GM12873 (cell line): ENCODE data around the gene FOXN3.

Experiments used
- TF ChIP-seq, protein P1 (sequence below): IDR thresholded peaks from 2 replicates; pipeline ENCODE4 v1.5.1; 2012; ENCODE audit warnings: low read depth, mild to moderate bottlenecking, moderate library complexity, low read length, control low read depth; ENCODE audit not compliant: insufficient read depth; ENCODE audit errors: missing control alignments

Gene FOXN3

DNA sequence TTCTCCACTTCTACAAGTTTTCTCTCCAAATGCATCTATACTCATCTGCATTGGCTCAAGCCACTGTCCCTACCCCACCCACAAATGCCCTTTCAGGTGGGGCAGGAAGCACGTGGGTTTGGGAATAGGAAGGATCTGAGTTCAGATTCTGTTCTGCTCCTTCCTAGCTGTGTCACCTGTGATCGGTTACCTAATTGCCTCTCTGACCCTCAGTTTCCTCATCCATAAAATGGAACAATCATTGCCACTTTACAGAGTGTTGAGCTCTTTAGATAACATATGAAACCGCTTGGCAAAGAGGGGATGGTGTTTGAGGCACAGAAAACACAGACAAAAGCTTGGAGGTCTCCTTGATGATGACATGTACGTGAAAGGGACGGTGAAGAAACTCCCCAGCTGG lies 34.5 kb downstream of the FOXN3 start:
- TF ChIP-seq, protein P1, sequence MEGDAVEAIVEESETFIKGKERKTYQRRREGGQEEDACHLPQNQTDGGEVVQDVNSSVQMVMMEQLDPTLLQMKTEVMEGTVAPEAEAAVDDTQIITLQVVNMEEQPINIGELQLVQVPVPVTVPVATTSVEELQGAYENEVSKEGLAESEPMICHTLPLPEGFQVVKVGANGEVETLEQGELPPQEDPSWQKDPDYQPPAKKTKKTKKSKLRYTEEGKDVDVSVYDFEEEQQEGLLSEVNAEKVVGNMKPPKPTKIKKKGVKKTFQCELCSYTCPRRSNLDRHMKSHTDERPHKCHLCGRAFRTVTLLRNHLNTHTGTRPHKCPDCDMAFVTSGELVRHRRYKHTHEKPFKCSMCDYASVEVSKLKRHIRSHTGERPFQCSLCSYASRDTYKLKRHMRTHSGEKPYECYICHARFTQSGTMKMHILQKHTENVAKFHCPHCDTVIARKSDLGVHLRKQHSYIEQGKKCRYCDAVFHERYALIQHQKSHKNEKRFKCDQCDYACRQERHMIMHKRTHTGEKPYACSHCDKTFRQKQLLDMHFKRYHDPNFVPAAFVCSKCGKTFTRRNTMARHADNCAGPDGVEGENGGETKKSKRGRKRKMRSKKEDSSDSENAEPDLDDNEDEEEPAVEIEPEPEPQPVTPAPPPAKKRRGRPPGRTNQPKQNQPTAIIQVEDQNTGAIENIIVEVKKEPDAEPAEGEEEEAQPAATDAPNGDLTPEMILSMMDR: no peak

DNA sequence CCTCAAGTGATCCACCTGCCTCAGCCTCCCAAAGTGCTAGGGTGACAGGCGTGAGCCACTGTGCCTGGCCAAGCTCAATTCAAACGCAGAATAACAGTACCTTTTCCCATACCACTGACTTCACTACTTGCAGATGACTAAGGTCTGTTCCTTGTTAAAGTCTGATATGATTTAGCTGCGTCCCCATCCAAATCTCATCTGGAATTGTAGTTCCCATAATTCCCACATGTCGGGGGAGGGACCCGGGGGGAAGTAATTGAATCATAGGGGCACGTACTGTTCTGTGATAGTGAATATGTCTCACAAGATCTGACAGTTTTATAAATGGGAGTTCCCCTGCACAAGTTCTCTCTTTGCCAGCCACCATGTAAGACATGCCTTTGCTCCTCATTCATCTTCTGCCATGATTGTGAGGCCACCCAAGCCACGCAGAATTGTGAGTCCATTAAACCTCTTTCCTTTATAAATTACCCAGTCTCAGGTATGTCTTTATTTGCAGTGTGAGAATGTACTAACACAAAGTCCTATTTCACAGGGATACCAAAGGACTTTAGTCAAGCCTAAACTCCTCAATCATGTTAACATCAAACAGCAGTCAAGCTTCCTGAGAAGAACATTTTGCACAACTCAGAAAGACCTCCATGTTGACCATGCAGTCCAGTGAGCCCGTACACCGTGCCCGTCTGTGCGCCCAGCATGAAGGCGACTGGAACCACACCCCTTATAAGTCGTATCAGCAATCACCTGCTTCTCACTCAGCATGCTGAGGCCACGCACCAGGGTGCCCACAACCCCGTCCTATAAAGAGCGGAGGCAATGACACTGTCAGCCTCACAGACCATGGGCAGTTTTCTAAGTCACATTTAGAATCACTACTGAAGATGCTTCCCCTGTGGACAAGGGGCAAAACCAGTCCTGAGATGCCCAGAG lies 36.9 kb downstream of the FOXN3 start:
- TF ChIP-seq, protein P1: no peak

DNA sequence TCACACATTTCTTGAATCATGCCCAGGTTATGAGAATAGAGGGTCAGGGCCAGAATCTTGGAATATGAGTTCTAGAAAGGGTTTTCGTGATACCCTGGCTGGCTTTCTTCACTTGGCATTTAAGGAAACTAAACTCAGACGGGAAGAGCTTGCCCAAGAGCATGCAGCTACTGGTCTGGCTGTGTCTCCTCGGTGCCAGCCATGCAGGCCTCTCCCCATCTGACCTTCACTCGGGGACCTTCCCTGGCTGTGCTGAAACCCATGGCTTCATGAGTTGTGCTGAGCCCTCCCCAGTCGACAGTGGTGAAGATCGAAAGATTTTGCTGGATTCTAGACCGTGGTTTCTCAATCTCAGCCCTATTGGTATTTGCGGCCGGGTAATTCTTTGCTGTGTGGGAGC lies 38.0 kb downstream of the FOXN3 start:
- TF ChIP-seq, protein P1: no peak

DNA sequence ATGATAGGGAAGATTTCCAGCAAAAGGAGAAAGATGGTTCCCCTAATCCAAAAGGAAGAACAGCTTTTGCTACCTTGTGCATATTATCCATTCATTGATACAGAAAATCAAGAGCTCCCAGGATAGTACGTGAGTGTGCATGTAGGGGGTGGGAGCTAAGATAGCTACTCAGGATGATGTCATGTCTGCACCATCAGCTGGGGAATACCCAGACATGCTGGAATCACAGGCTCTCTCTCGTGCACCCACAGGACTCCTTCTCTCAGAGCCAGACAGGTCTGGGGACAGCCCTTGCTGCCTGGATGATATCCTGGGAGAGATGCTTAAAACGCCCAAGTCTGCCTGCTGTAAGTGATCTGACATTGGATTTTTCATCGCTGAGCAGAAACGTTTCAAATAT lies 38.9 kb downstream of the FOXN3 start:
- TF ChIP-seq, protein P1: no peak

DNA sequence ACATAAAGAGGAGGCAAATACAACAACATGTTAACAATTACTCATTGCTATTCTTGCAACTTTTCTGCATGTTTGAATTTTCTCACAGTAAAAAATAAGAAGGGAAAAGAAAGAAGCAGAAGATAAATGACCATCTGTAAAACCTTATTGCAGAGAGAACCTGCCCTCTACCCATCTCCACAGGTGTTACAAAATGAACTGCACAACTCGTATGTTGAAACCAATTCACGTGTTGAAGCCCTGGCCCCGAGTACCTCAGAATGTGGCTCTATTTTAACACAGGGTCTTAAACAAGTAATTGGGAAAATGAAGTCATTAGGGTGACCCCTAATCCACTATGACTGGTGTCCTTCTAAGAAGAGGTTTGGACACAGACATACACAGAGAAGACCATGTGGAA lies 39.5 kb downstream of the FOXN3 start:
- TF ChIP-seq, protein P1: no peak

DNA sequence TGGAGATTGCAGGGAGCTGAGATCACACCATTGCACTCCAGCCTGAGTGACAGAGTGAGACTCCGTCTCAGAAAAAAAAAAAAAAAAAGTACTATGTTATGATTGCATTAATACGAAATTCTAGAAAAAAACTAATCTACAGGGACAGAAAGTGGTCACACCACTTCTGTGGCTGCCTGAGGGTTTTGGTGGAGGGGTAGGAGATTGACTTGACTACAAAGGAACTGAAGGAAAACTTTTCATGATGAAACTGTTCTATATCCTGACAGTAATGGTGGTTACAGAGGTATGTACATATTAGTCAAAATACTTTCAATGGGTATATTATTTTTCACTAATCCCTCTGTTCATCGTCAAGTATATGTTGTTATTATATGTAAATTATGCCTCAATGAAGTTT lies 42.1 kb downstream of the FOXN3 start:
- TF ChIP-seq, protein P1: no peak

DNA sequence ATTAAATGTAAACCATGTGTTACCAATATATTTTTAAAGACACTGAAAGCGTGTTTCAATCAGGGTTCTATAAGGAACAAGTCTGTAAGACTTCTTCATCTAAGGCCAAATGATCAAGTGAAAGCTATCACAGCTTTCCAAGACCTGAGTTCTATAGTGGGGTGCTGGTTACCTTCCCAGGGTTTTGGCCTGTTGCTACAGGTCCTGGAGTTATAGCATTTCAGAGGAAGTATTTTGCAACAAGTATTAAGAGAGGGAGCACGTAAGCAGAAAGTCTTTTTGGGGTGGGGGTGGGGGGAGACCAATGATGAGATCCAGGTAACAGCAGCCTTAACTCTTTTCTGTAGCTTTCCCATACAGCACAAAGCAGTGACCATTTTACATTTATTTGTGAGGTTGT lies 43.8 kb downstream of the FOXN3 start:
- TF ChIP-seq, protein P1: no peak
